Stimulated activated CD4-positive, alpha-beta T cell treated with anti-CD3 and anti-CD28 coated beads, Interleukin-12 subunit alpha, Interleukin-12 subunit beta, amount 100 ng/mL, for 48 hours (primary cell): ENCODE results near the gene CPT1C.

Source experiments
- DNase-seq, 3 donors: peaks; one replicate each; pipeline ENCODE4 v3.0.0-alpha.2; 2020; ENCODE audit warnings: low read depth in 2 of 3, low spot score in 1 of 3

Gene CPT1C

GRCh38 chr19:49680421-49681351 is 10.2 kb upstream of the CPT1C start:
- peak; percentile 88 to 98 (median 93) for DNase-seq

GRCh38 chr19:49681830-49682229 is 9.1 kb upstream of the CPT1C start:
- DNase-seq = no peak

GRCh38 chr19:49682274-49682673 is 8.6 kb upstream of the CPT1C start:
- no peak for DNase-seq

DNA sequence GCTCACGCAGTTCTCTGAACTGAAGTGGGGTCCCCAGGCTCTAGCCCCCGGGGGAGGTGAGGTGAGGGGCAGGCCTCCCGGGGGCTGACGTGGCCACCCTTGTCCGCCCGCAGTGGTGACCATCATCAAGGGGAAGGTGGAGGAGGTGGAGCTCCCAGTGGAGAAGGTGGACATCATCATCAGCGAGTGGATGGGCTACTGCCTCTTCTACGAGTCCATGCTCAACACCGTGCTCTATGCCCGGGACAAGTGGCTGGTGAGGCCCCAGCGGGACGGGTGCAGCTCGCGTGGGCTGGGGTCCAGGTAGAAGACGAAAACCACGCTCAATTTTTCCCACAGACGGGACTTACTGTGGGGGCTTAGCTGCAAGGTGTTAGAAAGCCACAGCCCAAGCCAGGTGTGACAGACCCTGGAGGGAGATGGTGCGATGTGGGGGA is 7.1 kb upstream of the CPT1C start:
- DNase-seq = no peak

GRCh38 chr19:49684251-49684982 is 6.5 kb upstream of the CPT1C start:
- DNase-seq = no peak

DNA sequence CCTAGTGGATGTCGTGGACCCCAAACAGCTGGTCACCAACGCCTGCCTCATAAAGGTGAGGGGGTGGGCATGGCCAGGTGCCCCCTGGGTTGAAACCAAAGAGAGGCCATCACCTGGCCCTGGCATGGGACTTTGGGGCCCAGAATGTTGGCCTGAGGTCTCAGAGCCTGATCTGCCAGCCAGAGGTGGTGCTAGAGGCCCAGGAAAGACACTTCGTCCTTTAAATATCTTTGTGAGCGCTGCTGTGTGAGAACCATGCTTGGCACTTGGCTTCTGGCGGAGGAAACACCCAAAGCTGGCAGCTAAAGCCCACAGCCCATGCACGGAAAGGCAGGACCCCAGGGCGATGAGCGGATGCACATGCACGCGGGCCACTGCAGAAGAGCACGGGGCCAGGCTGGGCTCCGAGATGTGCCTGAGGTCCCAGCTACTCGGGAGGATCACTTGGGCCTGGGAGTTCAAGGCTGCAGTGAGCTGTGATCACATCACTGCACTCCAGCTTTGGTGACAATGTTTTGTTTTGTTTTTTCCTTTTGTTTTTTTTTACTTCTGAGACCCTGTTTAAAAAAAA is 5.8 kb upstream of the CPT1C start:
- DNase-seq = no peak

DNA sequence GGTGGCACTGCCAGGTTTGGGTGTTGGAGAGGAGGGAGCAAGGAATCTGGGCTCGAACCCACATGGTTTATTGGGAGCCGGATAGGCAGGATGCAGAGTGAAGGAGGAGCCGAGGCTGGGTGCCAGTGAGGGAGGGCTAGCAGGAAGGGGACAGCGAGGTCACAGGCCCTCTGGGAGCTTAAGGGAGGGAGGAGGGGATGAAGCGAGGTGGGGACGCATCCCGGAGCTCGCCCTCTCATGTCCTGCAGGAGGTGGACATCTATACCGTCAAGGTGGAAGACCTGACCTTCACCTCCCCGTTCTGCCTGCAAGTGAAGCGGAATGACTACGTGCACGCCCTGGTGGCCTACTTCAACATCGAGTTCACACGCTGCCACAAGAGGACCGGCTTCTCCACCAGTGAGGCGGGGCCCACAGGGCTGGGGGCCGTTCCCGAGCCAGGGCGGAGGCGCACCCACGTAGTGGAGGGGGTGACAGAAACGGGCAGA is 5.0 kb upstream of the CPT1C start:
- no peak for DNase-seq

DNA sequence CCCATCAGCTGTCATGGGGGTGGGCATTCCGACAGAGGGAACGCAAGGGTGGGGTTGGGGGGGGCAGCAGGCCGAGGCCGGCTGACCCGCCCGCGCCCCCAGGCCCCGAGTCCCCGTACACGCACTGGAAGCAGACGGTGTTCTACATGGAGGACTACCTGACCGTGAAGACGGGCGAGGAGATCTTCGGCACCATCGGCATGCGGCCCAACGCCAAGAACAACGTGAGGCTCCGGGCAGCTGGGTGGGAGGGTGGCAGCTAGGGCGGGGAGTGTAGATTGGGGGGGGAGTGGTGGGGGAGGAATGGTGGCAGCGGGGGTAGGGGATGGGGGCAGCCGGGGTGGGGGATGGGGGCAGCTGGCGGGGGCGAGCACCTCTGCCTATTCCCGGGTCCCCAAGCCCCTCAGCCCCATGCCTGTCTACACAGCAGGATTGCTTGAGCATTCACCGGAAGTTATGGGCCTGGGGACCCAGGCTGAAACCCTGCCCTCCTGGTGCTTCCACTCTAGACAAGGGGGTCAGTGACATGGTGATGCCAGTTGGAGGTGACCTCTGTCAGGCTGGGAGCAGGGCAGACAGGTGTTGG is 4.3 kb upstream of the CPT1C start:
- DNase-seq = no peak

DNA sequence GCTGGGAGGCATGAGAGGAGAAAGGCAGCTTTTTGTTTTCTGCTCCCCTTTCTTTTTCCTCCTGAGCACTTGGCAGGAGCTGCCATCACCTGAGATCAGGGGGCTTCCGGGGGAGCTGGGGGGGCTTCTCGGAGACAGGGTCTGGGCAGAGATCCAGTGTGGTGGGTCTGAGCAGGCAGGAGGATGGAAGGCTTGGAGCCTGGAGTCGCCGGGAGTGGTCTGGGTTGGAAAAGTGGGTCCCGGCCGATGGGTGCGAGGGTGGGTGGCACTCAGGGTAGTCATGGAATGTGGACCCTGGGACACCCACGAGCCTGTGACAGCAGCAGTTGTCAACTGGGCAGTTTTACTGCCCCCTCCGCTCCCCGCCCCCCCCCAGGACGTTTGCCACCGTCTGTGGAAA is 3.8 kb upstream of the CPT1C start:
- DNase-seq = no peak

GRCh38 chr19:49687566-49688316 is 3.2 kb upstream of the CPT1C start:
- DNase-seq = no peak

GRCh38 chr19:49688531-49689132 is 2.3 kb upstream of the CPT1C start:
- DNase-seq = no peak

GRCh38 chr19:49689133-49690078 is 1.5 kb upstream of the CPT1C start, which contains the start of gene ADM5:
Gene ADM5 (plus strand): TSS chr19:49689594. CDS start chr19:49689838, 244 bp downstream.
- DNase-seq = no peak

- no peak for DNase-seq
Measured at GRCh38 chr19:49690079-49690655, 749 bp upstream of the CPT1C start.

GRCh38 chr19:49691243-49692146 is 579 bp downstream of the CPT1C start:
- peak in 1 of 3 donors; percentile 47 for DNase-seq

DNA sequence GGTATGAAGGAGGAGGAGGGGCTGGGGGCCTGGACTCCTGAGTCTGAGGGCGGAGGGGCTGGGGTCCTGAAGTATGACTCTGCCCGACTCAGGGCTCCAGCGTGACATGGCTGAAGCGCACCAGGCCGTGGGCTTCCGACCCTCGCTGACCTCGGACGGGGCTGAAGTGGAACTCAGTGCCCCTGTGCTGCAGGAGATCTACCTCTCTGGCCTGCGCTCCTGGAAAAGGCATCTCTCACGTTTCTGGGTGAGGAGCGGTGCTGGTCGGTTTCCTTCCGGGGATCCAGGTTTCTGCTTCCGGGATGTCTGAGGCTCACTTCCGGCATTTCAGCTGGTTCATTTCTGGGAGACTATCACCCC is 1.2 kb downstream of the CPT1C start:
- no peak for DNase-seq

DNA sequence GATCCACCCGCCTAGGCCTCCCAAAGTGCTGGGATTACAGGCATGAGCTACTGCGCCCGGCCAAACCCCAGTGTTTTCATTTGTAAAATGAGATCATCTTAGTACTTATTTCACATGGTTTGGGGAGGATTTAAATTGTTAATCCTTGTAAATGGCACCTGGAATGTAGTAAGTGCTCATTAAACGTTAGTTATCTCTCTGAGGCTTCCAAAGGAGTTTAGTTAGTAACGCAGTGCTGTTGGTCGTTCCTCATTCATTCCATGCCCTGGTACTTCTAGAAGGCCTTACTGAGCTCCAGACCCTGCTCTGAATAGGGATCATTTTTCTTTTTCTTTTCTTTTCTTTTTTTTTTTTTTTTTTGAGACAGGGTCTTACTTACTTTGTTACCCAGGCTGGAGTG is 5.2 kb downstream of the CPT1C start:
- no peak for DNase-seq

DNA sequence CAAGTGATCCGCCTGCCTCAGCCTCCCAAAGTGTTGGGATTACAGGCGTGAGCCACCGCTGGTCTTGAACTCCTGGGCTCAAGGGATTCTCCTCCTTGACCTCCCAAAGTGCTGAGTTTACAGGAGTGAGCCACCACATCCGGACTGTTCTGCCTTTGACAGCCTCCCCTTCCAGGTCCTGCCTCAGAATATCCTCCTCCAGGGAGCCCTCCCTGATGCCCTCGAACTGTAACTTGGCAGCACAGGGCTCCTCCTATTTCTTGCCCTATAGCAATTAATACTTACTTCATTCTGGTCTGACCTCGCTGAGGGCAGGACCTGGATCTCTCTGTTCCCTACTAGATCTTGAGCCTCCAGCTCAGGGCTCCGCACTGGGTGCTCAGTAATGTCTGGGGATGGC is 5.9 kb downstream of the CPT1C start:
- DNase-seq = no peak

GRCh38 chr19:49699364-49699763 is 8.4 kb downstream of the CPT1C start:
- no peak for DNase-seq
